Choroid plexus epithelial cell (primary cell): ENCODE results near the gene CELA3A.
"Not testable (repeated sequence)": the region's sequence is repeated elsewhere in the genome, so short reads cannot be mapped to it uniquely, and the experiment has no call there.

Source experiments
- DNase-seq: peaks from one replicate; pipeline ENCODE4 v3.0.0-alpha.2; 2010; ENCODE audit warnings: low read depth
- H3K4me3 ChIP-seq: 2 replicates; pipeline ENCODE4 v1.5.1; 2011; ENCODE audit warnings: low read depth, mild to moderate bottlenecking, control low read depth, low read length, moderate library complexity
- TF ChIP-seq, protein P1 (sequence below): conservative IDR thresholded peaks from 2 replicates; pipeline ENCODE4 v1.5.1; 2011; ENCODE audit warnings: low read depth, mild to moderate bottlenecking, control low read depth, inconsistent platforms, low read length, moderate library complexity

Gene CELA3A

DNA sequence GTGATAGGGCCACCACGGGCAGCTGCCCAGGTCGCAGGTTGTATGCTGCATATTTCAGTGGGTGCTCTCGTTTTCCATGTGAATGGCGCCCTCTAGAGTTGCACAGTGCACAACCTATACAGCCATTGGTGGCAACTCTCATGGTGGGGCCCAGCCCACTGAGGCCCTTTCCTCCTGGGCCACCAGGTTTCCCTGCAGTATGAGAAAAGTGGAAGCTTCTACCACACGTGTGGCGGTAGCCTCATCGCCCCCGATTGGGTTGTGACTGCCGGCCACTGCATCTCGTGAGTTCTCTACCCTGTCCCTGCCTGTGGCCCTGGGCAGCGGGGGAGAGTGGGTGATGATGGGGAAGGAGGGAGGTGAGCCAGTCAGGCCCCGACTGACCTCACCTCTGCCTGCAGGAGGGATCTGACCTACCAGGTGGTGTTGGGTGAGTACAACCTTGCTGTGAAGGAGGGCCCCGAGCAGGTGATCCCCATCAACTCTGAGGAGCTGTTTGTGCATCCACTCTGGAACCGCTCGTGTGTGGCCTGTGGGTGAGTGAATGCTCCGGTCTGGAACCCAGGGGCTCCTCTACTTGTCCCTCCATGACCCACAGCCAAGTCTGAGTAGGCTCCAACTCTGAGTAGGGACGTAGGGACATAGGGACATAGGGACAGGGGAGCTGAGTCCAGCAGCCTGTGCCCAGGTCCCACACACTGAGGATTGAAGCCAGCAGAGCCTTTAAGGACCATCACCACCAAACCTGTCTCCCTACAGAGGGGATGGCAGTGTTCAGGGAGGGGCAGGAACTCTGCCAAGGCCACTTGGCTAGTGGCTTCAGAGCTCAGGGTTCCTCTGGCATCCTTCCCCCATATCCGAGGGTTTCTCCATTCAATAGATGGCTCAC lies 4.0 kb downstream of the CELA3A start:
- DNase-seq: peak; percentile 35
- TF ChIP-seq, protein P1, sequence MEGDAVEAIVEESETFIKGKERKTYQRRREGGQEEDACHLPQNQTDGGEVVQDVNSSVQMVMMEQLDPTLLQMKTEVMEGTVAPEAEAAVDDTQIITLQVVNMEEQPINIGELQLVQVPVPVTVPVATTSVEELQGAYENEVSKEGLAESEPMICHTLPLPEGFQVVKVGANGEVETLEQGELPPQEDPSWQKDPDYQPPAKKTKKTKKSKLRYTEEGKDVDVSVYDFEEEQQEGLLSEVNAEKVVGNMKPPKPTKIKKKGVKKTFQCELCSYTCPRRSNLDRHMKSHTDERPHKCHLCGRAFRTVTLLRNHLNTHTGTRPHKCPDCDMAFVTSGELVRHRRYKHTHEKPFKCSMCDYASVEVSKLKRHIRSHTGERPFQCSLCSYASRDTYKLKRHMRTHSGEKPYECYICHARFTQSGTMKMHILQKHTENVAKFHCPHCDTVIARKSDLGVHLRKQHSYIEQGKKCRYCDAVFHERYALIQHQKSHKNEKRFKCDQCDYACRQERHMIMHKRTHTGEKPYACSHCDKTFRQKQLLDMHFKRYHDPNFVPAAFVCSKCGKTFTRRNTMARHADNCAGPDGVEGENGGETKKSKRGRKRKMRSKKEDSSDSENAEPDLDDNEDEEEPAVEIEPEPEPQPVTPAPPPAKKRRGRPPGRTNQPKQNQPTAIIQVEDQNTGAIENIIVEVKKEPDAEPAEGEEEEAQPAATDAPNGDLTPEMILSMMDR: peak; percentile 40
- H3K4me3 ChIP-seq: not testable (repeated sequence)

DNA sequence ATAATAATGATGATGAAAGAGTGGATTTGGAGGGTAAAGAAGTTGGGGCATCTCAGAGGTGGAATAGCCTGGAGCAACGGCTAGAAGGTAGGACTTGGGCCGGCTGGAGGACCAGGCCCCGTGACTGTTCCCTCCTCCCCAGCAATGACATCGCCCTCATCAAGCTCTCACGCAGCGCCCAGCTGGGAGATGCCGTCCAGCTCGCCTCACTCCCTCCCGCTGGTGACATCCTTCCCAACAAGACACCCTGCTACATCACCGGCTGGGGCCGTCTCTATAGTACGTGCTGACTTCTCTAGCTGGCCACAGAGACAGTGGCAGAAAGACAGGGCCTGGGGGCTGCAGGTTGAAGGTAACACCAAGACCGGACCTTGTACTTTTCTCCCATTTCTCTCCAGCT lies 5.3 kb downstream of the CELA3A start:
- not testable (repeated sequence) for DNase-seq, H3K4me3 ChIP-seq

DNA sequence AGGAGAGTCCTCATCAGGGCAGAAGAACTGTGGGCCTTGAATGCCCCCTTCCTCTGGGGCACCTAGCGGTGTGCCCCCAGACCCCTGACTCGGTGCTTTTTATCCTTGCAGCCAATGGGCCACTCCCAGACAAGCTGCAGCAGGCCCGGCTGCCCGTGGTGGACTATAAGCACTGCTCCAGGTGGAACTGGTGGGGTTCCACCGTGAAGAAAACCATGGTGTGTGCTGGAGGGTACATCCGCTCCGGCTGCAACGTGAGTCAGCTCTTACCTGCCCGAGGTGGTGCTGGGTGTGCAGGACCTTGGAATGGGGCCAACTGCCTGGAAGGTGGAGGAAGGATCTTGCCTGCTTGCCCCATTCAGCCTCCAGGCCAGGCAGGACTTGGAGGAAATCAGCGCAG lies 5.8 kb downstream of the CELA3A start:
- not testable (repeated sequence) for DNase-seq, H3K4me3 ChIP-seq

DNA sequence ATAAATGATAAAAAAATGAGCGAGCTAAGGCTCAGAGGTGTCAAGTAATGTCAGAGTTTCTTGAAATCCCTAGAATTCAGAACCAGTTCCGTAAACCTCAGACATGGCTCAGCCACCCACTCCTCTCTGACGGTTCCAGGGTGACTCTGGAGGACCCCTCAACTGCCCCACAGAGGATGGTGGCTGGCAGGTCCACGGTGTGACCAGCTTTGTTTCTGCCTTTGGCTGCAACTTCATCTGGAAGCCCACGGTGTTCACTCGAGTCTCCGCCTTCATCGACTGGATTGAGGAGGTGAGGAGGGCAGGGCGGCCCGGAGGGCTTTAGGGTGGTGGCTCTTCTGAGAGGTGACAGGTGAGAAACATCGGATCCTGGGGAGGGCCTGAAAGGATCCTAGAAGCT lies 8.1 kb downstream of the CELA3A start:
- not testable (repeated sequence) for DNase-seq

DNA sequence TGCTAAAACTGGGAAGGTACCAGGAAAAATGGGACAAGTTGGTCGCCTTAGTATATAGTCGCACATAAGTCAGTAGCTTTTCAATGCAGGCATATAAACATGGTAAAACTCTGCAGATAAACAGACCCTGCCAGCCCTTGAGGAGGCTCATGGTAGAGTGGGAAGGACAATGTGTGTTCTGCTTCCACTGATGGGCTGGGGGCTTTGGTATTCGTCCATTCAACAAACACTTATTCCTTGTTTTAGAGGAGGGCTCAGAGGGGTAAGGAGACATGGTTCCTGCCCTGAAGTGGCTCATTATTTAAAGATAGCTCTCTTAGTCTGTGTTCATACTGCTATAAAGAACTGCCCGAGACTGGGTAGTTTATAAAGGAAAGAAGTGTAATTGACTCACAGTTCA lies 11.3 kb downstream of the CELA3A start:
- not testable (repeated sequence) for DNase-seq

More for the DNA sequence above, 8.1 kb downstream of the CELA3A start:
- H3K4me3 ChIP-seq: not testable (repeated sequence)

DNA sequence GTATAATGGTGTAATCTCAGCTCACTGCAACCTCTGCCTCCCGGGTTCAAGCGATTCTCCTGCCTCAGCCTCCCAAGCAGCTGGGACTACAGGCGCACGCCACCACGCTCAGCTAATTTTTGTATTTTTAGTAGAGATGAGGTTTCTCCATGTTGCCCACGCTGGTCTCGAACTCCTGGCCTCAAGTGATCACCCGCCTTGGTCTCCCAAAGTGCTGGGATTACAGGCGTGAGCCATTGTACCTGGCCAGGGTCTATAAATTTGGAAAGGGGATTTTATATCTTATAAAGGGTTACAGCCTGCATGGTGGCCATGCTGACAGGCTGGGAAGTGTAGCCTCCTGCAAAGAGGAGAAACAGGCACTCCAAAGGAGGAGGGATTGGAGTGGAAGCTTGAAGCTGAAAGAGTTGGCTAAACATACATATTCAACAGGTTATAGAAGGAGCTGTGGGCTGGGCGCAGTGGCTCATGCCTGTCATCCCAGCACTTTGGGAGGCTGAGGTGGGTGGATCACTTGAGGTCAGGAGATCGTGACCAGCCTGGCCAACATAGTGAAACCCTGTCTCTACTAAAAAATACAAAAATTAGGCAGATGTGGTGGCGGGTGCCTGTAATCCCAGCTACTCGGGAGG lies 13.2 kb downstream of the CELA3A start:
- H3K4me3 ChIP-seq, DNase-seq: not testable (repeated sequence)

More for the DNA sequence above, 11.3 kb downstream of the CELA3A start:
- not testable (repeated sequence) for H3K4me3 ChIP-seq

DNA sequence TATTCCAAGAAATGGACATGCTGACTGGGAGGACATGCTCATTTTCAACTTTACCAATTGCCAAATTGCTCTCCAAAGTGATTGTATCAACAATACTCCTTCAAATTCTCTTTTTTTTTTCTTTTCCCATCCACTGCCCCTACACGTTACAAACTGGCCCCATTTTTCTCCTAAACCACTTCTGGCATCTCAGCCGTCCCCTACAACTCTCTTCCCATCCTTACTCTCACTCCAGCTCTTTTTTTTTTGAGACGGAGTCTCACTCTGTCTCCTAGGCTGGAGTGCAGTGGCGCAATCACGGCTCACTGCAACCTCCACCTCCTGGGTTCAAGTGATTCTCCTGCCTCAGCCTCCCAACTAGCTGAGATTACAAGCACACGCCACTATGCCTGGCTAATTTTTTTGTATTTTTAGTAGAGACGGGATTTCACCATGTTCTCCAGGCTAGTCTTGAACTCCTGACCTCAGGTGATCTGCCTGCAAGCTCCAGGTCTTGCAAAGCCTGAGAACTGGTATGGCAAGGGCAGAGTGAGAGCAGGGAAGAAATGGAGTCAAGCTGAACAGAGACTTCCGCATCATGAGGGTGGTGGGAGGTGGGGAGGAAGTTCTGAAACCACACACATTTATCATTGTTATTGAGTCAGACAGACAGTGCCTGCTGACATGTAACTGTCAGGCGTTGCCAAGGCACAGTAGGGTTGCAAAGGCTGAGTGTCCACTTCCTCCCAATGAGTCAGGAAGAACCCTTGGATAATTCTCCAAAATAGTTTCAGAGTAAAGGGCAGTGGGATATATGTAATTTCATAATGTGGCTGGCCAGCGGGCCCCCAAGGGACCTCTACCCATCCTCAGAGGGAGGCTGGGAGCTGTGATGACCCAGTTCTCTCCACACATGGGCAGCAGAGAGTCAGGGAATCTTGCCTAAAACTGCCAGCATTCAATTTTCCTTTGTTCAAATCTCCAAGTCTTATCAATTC lies 17.4 kb downstream of the CELA3A start:
- H3K4me3 ChIP-seq: no peak overlapping the region
- TF ChIP-seq, protein P1: peak; percentile 71
- peak; percentile 92 for DNase-seq

DNA sequence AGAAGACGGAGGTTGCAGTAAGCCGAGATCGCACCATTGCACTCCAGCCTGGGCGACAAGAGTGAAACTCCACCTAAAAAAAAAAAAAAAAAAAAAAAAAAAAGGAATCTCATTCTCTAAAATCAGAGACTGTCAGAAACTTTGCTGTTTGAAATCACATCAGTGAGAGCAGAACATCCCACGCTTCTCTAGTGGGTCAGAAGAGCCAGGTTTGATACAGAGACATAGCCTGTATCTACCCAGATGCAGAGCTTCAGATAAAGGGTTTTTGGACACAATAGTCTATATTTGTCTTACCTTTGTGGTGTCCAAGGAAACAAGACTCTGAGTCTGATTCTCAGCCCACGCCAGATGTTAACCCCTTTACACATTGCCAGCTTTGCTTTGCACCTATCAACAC lies 19.6 kb downstream of the CELA3A start:
- H3K4me3 ChIP-seq: no peak overlapping the region
- no peak for DNase-seq
- TF ChIP-seq, protein P1: no peak

DNA sequence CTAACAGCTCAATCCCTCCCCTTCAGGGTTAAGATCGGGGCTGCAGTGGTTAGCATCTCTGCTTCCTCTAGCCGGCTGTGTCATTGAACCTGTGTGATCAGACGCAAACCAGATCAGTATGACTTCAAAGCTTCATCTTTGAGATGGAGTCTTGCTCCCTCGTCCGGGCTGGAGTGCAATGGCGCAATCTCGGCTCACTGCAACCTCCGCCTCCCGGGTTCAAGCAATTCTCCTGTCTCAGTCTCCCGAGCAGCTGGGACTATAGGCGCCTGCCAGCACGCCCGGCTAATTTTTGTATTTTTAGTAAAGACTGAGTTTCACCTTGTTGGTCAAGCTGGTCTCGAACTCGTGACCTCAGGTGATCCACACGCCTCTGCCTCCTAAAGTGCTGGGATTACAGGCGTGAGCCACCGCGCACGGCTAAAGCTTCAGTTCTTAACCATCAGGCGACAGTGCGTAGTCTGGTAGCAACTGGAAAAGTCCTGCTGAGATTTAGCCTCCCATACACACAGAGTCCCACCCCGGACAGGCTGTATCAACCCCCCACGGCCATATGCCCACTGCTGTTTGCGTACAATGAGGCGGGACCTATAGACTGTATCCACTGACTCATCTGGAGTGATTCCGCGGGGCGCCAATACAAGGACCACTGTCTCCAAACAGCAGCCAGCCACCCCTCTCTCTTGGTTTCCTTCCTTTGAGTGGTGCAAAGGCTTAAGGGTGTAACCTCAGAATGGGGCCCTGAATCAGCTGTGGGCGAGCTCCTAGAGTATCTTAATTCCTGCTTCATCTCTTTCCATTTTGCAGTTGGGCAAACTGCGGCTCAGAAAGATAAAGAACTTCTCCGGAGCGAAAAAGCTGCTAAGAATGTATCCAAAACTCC lies 23.3 kb downstream of the CELA3A start:
- TF ChIP-seq, protein P1: no peak
- peak; percentile 93 for DNase-seq
- H3K4me3 ChIP-seq: peak overlapping the region; percentile 100
